Measurements from ENCODE around the gene CTSW.
"Not testable (repeated sequence)": the region's sequence is repeated elsewhere in the genome, so short reads cannot be mapped to it uniquely, and the experiment has no call there.

The CTSW gene

GRCh38 chr11:65886826-65887722 lies 7.4 kb downstream of the CTSW start:
- no peak for DNase-seq

GRCh38 chr11:65887723-65888162 lies 8.1 kb downstream of the CTSW start:
- DNase-seq, result no peak

GRCh38 chr11:65888163-65888814 lies 8.7 kb downstream of the CTSW start, which contains the start of gene FIBP:
TSS of gene FIBP (minus strand) at chr11:65888471. CDS start at chr11:65888418, 53 bp downstream.
- DNase-seq, result peak; percentile 81

- peak; percentile 73 for DNase-seq
Observed at GRCh38 chr11:65890324-65891218, 10.9 kb downstream of the CTSW start, which contains the start of gene CCDC85B. TSS of gene CCDC85B (plus strand) at chr11:65890673. CDS start at chr11:65890784, 111 bp downstream.

- no peak for DNase-seq
Observed at GRCh38 chr11:65891219-65892136, 11.8 kb downstream of the CTSW start.

GRCh38 chr11:65892137-65892540 lies 12.5 kb downstream of the CTSW start:
- DNase-seq, result not testable (repeated sequence)

- DNase-seq, result no peak
Observed at GRCh38 chr11:65892661-65893317, 13.2 kb downstream of the CTSW start.

- DNase-seq, result no peak
Observed at GRCh38 chr11:65894034-65894591, 14.5 kb downstream of the CTSW start.

- no peak for DNase-seq
Observed at GRCh38 chr11:65895482-65895981, 15.9 kb downstream of the CTSW start.

- DNase-seq, result no peak
Observed at GRCh38 chr11:65896034-65896999, 16.7 kb downstream of the CTSW start.

- DNase-seq, result no peak
Observed at GRCh38 chr11:65897020-65897471, 17.4 kb downstream of the CTSW start.

GRCh38 chr11:65898656-65899355 lies 19.2 kb downstream of the CTSW start:
- DNase-seq, result no peak

- DNase-seq, result no peak
Observed at GRCh38 chr11:65899356-65900124, 19.9 kb downstream of the CTSW start.

GRCh38 chr11:65900125-65900898 lies 20.7 kb downstream of the CTSW start, which contains the start of gene FOSL1:
TSS of gene FOSL1 (minus strand) at chr11:65900388. CDS start at chr11:65900339, 49 bp downstream.
- no peak for DNase-seq

GRCh38 chr11:65900899-65901180 lies 21.2 kb downstream of the CTSW start:
- no peak for DNase-seq

GRCh38 chr11:65903068-65903481 lies 23.4 kb downstream of the CTSW start:
- no peak for DNase-seq

- no peak for DNase-seq
Observed at GRCh38 chr11:65903715-65904114, 24.1 kb downstream of the CTSW start.
